AG09309 (cell line): ENCODE results near the gene CNP.

ENCODE experiments used
- DNase-seq: peaks from one replicate; pipeline ENCODE4 v3.0.0-alpha.2; 2010; ENCODE audit warnings: low read depth
- H3K4me3 ChIP-seq: 2 replicates; pipeline ENCODE4 v1.5.1; 2011; ENCODE audit warnings: mild to moderate bottlenecking, low read depth, low read length, moderate library complexity; ENCODE audit not compliant: control insufficient read depth
- TF ChIP-seq, protein P1 (sequence below): IDR thresholded peaks from 2 replicates; pipeline ENCODE4 v1.5.1; 2011; ENCODE audit warnings: mild to moderate bottlenecking, low read depth, low read length, inconsistent platforms; ENCODE audit not compliant: insufficient read depth, control insufficient read depth; ENCODE audit errors: missing control alignments

CNP gene

DNA sequence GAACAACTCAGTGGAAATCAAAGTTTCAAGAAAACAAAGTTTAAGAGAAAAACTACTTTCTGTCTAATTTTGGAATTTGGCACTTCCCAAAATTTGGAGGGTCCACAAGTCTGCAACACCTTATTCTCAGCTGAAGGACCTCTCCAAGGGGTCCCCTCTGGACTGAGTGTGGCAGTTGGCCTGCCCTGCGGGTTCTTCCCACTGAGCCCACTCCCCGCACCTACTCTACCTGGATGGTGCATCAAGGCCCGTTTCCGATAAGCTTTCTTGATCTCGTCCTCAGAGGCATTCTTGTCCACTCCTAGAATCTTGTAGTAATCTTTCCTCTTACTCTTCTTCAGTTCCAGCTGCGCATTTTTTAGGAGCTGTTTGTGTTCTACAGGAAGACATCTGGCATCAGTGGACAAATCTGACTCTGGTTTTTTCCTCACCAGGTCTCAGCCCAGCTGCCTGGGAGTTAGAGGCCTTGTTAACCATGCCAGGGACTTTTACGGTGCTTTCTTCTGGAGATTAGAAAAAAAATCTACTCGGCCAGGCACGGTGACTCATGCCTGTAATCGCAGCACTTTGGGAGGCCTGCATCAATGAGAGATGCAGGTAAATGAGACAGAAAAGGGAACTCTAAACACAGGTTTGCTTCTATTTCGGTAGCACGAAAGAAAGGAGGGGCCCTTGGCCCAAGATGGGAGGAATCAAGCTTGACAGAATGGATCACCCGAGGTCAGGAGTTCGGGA lies 15.6 kb downstream of the CNP start:
- TF ChIP-seq, protein P1, sequence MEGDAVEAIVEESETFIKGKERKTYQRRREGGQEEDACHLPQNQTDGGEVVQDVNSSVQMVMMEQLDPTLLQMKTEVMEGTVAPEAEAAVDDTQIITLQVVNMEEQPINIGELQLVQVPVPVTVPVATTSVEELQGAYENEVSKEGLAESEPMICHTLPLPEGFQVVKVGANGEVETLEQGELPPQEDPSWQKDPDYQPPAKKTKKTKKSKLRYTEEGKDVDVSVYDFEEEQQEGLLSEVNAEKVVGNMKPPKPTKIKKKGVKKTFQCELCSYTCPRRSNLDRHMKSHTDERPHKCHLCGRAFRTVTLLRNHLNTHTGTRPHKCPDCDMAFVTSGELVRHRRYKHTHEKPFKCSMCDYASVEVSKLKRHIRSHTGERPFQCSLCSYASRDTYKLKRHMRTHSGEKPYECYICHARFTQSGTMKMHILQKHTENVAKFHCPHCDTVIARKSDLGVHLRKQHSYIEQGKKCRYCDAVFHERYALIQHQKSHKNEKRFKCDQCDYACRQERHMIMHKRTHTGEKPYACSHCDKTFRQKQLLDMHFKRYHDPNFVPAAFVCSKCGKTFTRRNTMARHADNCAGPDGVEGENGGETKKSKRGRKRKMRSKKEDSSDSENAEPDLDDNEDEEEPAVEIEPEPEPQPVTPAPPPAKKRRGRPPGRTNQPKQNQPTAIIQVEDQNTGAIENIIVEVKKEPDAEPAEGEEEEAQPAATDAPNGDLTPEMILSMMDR: no peak
- H3K4me3 ChIP-seq: no peak overlapping the region
- DNase-seq: no peak

DNA sequence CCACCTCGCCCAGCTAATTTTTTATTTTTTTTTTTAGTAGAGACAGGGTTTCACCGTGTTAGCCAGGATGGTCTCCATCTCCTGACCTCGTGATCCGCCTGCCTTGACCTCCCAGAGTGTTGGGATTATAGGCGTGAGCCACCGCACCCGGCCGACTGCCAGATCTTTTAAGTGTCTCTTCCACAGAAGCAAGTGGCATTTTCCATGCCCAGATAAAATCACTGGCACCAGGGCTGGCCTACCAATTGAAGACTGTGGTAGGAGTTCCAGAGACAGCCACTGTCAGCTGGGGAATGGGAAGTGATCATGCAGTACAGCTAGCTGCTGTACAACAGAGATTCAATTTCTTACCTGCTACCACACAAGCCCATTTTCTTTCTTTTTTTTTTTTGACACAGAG lies 17.9 kb downstream of the CNP start:
- TF ChIP-seq, protein P1: no peak
- DNase-seq: no peak
- no peak overlapping the region for H3K4me3 ChIP-seq

DNA sequence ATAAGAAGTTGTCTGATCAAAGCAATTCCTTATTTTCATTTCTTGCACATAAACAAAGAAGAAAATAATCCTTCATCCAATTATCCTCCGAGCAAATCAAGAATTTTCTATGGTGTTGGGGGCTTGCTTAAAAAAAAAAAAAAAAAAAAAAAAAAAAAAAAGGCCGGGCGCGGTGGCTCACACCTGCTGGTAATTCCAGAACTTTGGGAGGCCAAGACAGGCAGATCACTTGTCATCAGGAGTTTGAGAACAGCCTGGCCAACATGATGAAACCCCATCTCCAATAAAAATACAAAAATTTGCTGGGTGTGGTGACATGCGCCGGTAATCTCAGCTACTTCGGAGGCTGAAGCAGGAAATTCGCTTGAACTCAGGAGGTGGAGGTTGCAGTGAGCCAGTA lies 19.3 kb downstream of the CNP start:
- TF ChIP-seq, protein P1: no peak
- H3K4me3 ChIP-seq: no peak overlapping the region
- no peak for DNase-seq

DNA sequence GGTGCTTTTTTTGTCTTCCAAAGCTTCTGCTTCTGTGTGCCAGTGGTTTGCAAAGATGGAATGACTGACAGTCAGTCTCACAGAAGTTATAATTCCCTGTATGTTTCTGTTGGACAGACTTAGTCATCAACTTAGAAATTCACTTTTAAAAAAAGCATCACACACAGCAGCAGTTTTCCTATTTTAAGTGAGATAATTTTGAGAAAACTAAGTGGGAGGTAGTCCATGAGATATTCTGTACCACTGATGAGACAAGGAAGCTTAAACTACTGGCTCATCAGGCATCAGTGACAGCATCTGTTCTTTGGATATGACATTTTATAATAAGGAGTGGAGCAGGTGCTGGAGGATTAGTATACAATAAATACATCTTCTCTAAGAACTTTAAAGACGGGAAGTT lies 20.0 kb downstream of the CNP start:
- TF ChIP-seq, protein P1: no peak
- H3K4me3 ChIP-seq: no peak overlapping the region
- DNase-seq: no peak

DNA sequence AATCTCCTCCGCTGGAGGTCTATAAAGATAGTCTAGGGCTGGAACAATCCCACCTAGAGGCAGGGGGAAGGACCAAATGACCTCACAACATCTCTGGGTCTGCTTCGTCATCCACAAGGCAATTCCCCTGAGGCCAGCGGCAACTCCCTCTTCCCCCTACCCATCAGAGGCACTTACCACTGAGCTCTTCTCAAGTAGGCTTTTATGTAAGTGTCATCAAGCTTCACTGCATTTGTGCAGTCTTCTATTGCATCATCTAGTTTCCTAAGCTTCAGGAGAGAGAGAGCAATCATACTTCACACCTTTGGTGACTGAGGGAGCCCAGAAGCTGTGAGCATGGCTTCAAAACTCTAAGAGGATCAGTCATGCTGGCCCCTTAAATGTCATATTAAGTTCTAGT lies 21.0 kb downstream of the CNP start:
- H3K4me3 ChIP-seq: no peak overlapping the region
- no peak for DNase-seq
- TF ChIP-seq, protein P1: no peak

DNA sequence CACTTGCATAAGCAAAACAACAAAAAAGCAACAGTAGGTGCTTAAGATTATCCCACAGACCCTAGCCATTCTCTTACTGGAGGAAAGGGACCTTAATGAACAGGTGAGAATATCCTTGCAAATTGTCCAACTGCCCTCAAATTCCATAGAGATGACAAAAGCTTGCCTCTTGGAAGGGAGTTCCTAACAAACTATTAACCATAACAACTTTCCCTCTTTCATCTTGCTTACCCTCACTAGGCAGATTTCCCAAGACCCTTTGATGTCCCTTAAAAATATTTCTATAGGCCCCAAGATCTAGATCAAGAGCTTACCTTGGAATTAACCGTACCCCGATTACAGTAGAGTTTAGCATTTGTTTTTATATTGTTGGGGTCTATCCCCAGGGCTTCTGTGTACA lies 21.8 kb downstream of the CNP start:
- TF ChIP-seq, protein P1: no peak
- DNase-seq: no peak
- H3K4me3 ChIP-seq: no peak overlapping the region

DNA sequence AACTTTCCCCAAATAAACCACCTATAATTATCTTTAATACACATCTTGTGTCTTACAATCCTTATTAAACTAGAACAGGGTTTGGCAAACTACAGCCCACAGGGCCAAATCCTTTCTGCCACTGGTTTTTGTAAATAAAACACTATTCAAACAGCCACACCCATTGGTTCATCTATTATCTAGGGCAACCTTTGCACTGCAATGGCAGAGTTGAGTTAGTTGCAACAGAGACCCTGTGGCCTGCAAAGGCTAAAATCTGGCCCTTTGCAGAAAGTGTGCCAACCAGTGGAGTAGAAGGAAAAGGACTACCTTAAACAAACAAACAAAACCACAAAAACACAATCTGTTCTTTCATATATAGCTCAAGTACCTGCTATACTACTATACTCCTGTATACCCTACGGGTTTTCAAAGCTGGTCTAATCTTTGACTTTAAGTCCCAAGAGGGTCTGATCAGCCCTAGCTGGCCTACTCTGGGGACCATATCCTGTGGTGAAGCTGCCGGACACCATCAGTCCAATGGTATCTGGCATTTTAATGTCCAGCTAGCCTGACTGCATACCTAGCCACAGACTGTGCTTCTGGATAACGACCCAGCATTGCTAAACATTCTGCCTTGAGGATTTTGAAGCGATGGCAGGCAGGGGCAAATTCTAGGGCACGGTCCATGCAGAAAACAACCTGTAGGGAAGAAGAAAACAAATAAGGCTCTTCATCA lies 23.3 kb downstream of the CNP start:
- TF ChIP-seq, protein P1: no peak
- DNase-seq: no peak
- no peak overlapping the region for H3K4me3 ChIP-seq
